ENCODE data around the gene FGD6. TPM values are rescaled to one million over a fixed set of nuclear protein-coding genes. Genes with fewer than 3 reads are reported as not detected.

The FGD6 gene
- total RNA-seq, 1 donor from 2014 or later: 42.1 TPM

DNA sequence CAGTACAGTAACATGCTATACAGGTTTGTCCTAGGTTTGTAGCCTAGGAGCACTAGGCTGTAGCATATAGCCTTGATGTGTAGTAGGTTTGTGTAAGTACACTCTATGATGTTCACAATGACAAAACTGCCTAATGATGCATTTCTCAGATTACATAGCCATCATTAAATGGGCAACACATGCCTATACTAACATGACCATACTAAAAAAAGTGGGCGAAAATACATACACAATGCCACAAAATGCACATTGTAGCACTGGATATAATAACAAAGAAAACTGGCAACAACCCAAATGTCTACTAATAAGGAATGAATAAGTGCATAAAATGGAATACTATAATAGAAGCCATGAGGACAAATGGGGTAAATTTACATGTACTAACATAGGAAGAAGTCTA, 182.5 kb downstream of the FGD6 start:
- Mint-ChIP-seq H3K27me3 (ENCODE audit: unreplicated experiment) (no peaks in the 10 kb centered on the region), H3K36me3 (ENCODE audit: unreplicated experiment) (no peaks in the 10 kb centered on the region), H3K27ac (ENCODE audit: unreplicated experiment) (no peak overlapping the region), H3K4me1 (ENCODE audit: low read depth, unreplicated experiment) (no peaks in the 10 kb centered on the region), H3K4me3 (ENCODE audit: unreplicated experiment) (no peak overlapping the region), H3K9me3 (ENCODE audit: unreplicated experiment) (no peaks in the 10 kb centered on the region)
- no peak for DNase-seq
- TF ChIP-seq, protein P1, sequence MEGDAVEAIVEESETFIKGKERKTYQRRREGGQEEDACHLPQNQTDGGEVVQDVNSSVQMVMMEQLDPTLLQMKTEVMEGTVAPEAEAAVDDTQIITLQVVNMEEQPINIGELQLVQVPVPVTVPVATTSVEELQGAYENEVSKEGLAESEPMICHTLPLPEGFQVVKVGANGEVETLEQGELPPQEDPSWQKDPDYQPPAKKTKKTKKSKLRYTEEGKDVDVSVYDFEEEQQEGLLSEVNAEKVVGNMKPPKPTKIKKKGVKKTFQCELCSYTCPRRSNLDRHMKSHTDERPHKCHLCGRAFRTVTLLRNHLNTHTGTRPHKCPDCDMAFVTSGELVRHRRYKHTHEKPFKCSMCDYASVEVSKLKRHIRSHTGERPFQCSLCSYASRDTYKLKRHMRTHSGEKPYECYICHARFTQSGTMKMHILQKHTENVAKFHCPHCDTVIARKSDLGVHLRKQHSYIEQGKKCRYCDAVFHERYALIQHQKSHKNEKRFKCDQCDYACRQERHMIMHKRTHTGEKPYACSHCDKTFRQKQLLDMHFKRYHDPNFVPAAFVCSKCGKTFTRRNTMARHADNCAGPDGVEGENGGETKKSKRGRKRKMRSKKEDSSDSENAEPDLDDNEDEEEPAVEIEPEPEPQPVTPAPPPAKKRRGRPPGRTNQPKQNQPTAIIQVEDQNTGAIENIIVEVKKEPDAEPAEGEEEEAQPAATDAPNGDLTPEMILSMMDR (IDR thresholded peaks at IDR 0.05; ENCODE audit: partially characterized antibody, unreplicated experiment): no peak

Other genes with a start within 250 kb of the FGD6 start
- 73.8 TPM for gene NDUFA12, start 213.8 kb downstream of the FGD6 start, total RNA-seq (ENCODE audit: unreplicated experiment)
- gene NR2C1, start 143.8 kb downstream of the FGD6 start, total RNA-seq (ENCODE audit: unreplicated experiment): 63.8 TPM
- gene VEZT, start 340 bp upstream of the FGD6 start, total RNA-seq (ENCODE audit: unreplicated experiment): 148 TPM

Measured in glutamatergic neuron (in vitro differentiated cells).